Smooth muscle cell (in vitro differentiated cells): ENCODE data around the gene CENATAC. TPM values are rescaled to one million over a fixed set of nuclear protein-coding genes. Genes with fewer than 3 reads are reported as not detected.
A peak's percentile ranks its signal among the peaks of the same experiment; 100 is the strongest.

Source experiments
- DNase-seq: peaks from one replicate; lab custom pipeline; 2025; ENCODE audit not compliant: unreplicated experiment; lab: John Stamatoyannopoulos, UW
- H2AFZ ChIP-seq: fragments of 200-600 bp; sonication (generic); 2 replicates; pipeline ENCODE4 v1.6.0; 2016; ENCODE audit warnings: antibody characterized with exemption, low read depth, mild to moderate bottlenecking
- H3F3A ChIP-seq: fragments of 200-600 bp; sonication (generic); 2 replicates; pipeline ENCODE4 v1.6.0; 2017; ENCODE audit warnings: antibody characterized with exemption, low read depth
- H3K27ac ChIP-seq: fragments of 200-600 bp; sonication (generic); 2 replicates; pipeline ENCODE4 v1.5.1; 2016; ENCODE audit warnings: low read depth, mild to moderate bottlenecking
- H3K27me3 ChIP-seq: fragments of 200-600 bp; sonication (generic); 2 replicates; pipeline ENCODE4 v1.6.1; 2016; ENCODE audit warnings: low read depth, mild to moderate bottlenecking
- H3K36me3 ChIP-seq: fragments of 200-600 bp; sonication (generic); 2 replicates; pipeline ENCODE4 v1.5.1; 2016; ENCODE audit warnings: low read depth
- H3K4me1 ChIP-seq: fragments of 200-600 bp; sonication (generic); 2 replicates; pipeline ENCODE4 v1.5.1; 2016; ENCODE audit warnings: low read depth
- H3K4me2 ChIP-seq: fragments of 200-600 bp; sonication (generic); 2 replicates; pipeline ENCODE4 v1.6.0; 2016; ENCODE audit warnings: mild to moderate bottlenecking
- H3K4me3 ChIP-seq: fragments of 200-600 bp; sonication (generic); 2 replicates; pipeline ENCODE4 v1.5.1; 2016; ENCODE audit warnings: mild to moderate bottlenecking
- H3K79me2 ChIP-seq: fragments of 200-600 bp; sonication (generic); 2 replicates; pipeline ENCODE4 v1.6.0; 2016; ENCODE audit warnings: low read depth, mild to moderate bottlenecking
- H3K9ac ChIP-seq: fragments of 200-600 bp; sonication (generic); 2 replicates; pipeline ENCODE4 v1.6.0; 2016; ENCODE audit warnings: low read depth
- H3K9me3 ChIP-seq: fragments of 200-600 bp; sonication (generic); replicated peaks from 2 replicates; pipeline ENCODE4 v1.5.1; 2016; ENCODE audit warnings: low read depth
- H4K20me1 ChIP-seq: fragments of 200-600 bp; sonication (generic); 2 replicates; pipeline ENCODE4 v1.6.0; 2016; ENCODE audit warnings: low read depth
- WGBS: methylation state at CpG from one replicate; pipeline ENCODE4 v1.1.7; 2016; ENCODE audit warnings: low lambda C conversion rate; 5-methylcytosine and 5-hydroxymethylcytosine counted together
- polyA plus RNA-seq: library from polyadenylated mRNA; unstranded; fragments of >200 nt; fragmentation: Nextera tagmentation; extraction: Ambion mirVana; gene quantifications from 2 replicates; pipeline ENCODE4 v1.2.1, GENCODE V29; 2016
- total RNA-seq: library from RNA; depleted of rRNA; stranded (reverse); fragments of >200 nt; gene quantifications from 2 replicates; pipeline ENCODE4 v1.2.3, GENCODE V29; 2014
- TF ChIP-seq, protein P1 (sequence below): fragments of 200-600 bp; sonication (generic); IDR thresholded peaks from 2 replicates; pipeline ENCODE4 v1.5.1; 2017; ENCODE audit warnings: borderline replicate concordance, mild to moderate bottlenecking, antibody characterized with exemption; ENCODE audit not compliant: insufficient read depth, poor library complexity, severe bottlenecking

CENATAC gene
- total and polyA plus RNA-seq, 2 experiments from 2014 or later: 5.3 to 17.8 TPM

GRCh38 chr11:119019996-119020395 lies 22.1 kb downstream of the CENATAC start:
- TF ChIP-seq, protein P1, sequence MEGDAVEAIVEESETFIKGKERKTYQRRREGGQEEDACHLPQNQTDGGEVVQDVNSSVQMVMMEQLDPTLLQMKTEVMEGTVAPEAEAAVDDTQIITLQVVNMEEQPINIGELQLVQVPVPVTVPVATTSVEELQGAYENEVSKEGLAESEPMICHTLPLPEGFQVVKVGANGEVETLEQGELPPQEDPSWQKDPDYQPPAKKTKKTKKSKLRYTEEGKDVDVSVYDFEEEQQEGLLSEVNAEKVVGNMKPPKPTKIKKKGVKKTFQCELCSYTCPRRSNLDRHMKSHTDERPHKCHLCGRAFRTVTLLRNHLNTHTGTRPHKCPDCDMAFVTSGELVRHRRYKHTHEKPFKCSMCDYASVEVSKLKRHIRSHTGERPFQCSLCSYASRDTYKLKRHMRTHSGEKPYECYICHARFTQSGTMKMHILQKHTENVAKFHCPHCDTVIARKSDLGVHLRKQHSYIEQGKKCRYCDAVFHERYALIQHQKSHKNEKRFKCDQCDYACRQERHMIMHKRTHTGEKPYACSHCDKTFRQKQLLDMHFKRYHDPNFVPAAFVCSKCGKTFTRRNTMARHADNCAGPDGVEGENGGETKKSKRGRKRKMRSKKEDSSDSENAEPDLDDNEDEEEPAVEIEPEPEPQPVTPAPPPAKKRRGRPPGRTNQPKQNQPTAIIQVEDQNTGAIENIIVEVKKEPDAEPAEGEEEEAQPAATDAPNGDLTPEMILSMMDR: no peak
- no peaks in the 10 kb centered on the region for H3K27me3 ChIP-seq
- no peak overlapping the region for H2AFZ ChIP-seq
- no peaks in the 10 kb centered on the region for H3K36me3 ChIP-seq
- H3K4me2 ChIP-seq: peak overlapping the region; percentile 98
- peaks cover 58% of the 10 kb centered on the region for H3K79me2 ChIP-seq
- WGBS: 56% methylated on average over 2 of the region's 2 CpGs
- peaks cover 32% of the 10 kb centered on the region for H3F3A ChIP-seq
- no peak overlapping the region for H3K9ac ChIP-seq
- peaks cover 21% of the 10 kb centered on the region for H3K4me1 ChIP-seq
- peaks cover 38% of the 10 kb centered on the region for H4K20me1 ChIP-seq
- DNase-seq: no peak
- no peaks in the 10 kb centered on the region for H3K9me3 ChIP-seq
- H3K4me3 ChIP-seq: peak overlapping the region; percentile 96
- H3K27ac ChIP-seq: no peak overlapping the region

DNA sequence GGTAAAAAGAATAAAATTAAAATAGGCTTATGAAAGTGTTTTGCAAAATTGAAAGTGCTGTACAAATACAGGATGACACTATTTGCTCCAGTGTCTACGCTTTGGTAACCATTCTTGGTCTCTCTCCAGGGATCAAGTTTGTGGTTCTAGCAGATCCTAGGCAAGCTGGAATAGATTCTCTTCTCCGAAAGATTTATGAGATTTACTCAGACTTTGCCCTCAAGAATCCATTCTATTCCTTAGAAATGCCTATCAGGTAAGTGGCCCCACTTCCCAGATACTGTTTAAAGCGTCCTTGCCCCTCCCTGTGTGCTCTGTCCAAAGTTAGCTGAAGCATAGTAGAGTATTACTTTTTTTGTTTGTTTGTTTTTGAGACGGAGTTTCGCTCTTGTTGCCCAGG lies 23.7 kb downstream of the CENATAC start:
- Histone ChIP-seq H3K79me2 (peaks cover 45% of the 10 kb centered on the region), H2AFZ (no peak overlapping the region), H3K4me2 (no peak overlapping the region), H3K9ac (no peak overlapping the region), H3K9me3 (no peaks in the 10 kb centered on the region), H3F3A (peaks cover 25% of the 10 kb centered on the region), H3K27ac (no peak overlapping the region), H3K36me3 (no peaks in the 10 kb centered on the region), H3K27me3 (no peaks in the 10 kb centered on the region), H3K4me1 (peaks cover 19% of the 10 kb centered on the region), H3K4me3 (no peak overlapping the region), H4K20me1 (peaks cover 21% of the 10 kb centered on the region)
- WGBS: 97% methylated on average over 5 of the region's 5 CpGs
- no peak for DNase-seq
- TF ChIP-seq, protein P1: no peak

GRCh38 chr11:119023741-119024140 lies 25.8 kb downstream of the CENATAC start:
- H3K36me3 ChIP-seq: no peaks in the 10 kb centered on the region
- no peak for DNase-seq
- H3K27me3 ChIP-seq: no peaks in the 10 kb centered on the region
- H3F3A ChIP-seq: peaks cover 21% of the 10 kb centered on the region
- H3K4me2 ChIP-seq: no peak overlapping the region
- H3K27ac ChIP-seq: peak overlapping the region; percentile 13
- TF ChIP-seq, protein P1: no peak
- peaks cover 13% of the 10 kb centered on the region for H4K20me1 ChIP-seq
- H3K9me3 ChIP-seq: no peaks in the 10 kb centered on the region
- no peak overlapping the region for H3K4me3 ChIP-seq
- peaks cover 14% of the 10 kb centered on the region for H3K4me1 ChIP-seq
- H3K9ac ChIP-seq: no peak overlapping the region
- H3K79me2 ChIP-seq: peaks cover 30% of the 10 kb centered on the region
- no peak overlapping the region for H2AFZ ChIP-seq

- DNase-seq: no peak
- Histone ChIP-seq H4K20me1 (peaks cover 12% of the 10 kb centered on the region), H2AFZ (no peak overlapping the region), H3K27ac (no peak overlapping the region), H3K27me3 (no peaks in the 10 kb centered on the region), H3K36me3 (no peaks in the 10 kb centered on the region), H3K4me1 (peaks cover 20% of the 10 kb centered on the region), H3K9me3 (no peaks in the 10 kb centered on the region), H3K9ac (no peak overlapping the region), H3K4me3 (no peak overlapping the region), H3K79me2 (peaks cover 22% of the 10 kb centered on the region), H3F3A (peaks cover 24% of the 10 kb centered on the region), H3K4me2 (no peak overlapping the region)
- WGBS: 67% methylated on average over 15 of the region's 15 CpGs
- TF ChIP-seq, protein P1: no peak
These were observed 26.6 kb downstream of the CENATAC start for GRCh38 chr11:119024430-119025098.
